Panc1 (cell line): ENCODE data around the gene SKP1. TPM values are rescaled to one million over a fixed set of nuclear protein-coding genes. Genes with fewer than 3 reads are reported as not detected.

ENCODE experiments used
- ATAC-seq: fragments of 200-7000 bp; cut with Tn5 transposase; 2 replicates; pipeline ENCODE4 v1.9.1; 2020; ENCODE audit warnings: mild to moderate bottlenecking, moderate library complexity
- BruUV-seq: library from RNA; stranded (reverse); fragments of 400-500 nt; replicated peaks from 2 replicates; lab custom pipeline; 2021; lab: Mats Ljungman, UMichigan
- CTCF ChIA-PET: fragments of 300-600 bp; sonication (Branson Sonifier 250); formaldehyde crosslinking; loops from one replicate; lab custom pipeline; 2022; ENCODE audit warnings: antibody characterized with exemption; lab: Charles Lee
- POLR2A ChIA-PET: fragments of 300-600 bp; sonication (Branson Sonifier 250); formaldehyde crosslinking; loops from one replicate; lab custom pipeline; 2022; ENCODE audit warnings: antibody characterized with exemption; lab: Charles Lee
- DNase-seq: peaks from one replicate; pipeline ENCODE4 v3.0.0-alpha.2; 2010; ENCODE audit warnings: low read depth, low spot score
- H3K27ac ChIP-seq: 2 replicates; pipeline ENCODE4 v1.5.1; 2011; ENCODE audit warnings: mild to moderate bottlenecking, low read length, inconsistent platforms
- H3K27me3 ChIP-seq: fragments of 200-500 bp; sonication (Bioruptor generic); 2 replicates; pipeline ENCODE4 v1.6.0; 2014; ENCODE audit warnings: low read length, inconsistent platforms; ENCODE audit not compliant: control insufficient read depth, insufficient read depth
- H3K36me3 ChIP-seq: fragments of 200-500 bp; sonication (Bioruptor generic); 2 replicates; pipeline ENCODE4 v1.5.1; 2014; ENCODE audit warnings: inconsistent platforms, mild to moderate bottlenecking, low read length, moderate library complexity; ENCODE audit not compliant: control insufficient read depth, insufficient read depth
- H3K4me1 ChIP-seq: 2 replicates; pipeline ENCODE4 v1.5.1; 2011; ENCODE audit warnings: inconsistent platforms, mild to moderate bottlenecking, low read length, moderate library complexity; ENCODE audit not compliant: control insufficient read depth, insufficient read depth
- H3K4me3 ChIP-seq, 2 experiments: 2 replicates each; pipeline ENCODE4 v1.5.1; 2011 to 2012; ENCODE audit warnings: low read depth in 2 of 2, low read length in 2 of 2, mild to moderate bottlenecking in 2 of 2, inconsistent platforms in 1 of 2, moderate library complexity in 1 of 2
- H3K9me3 ChIP-seq: fragments of 200-500 bp; sonication (Bioruptor generic); 2 replicates; pipeline ENCODE4 v1.5.1; 2014; ENCODE audit warnings: low read depth, mild to moderate bottlenecking, inconsistent platforms, low read length, moderate library complexity; ENCODE audit not compliant: control insufficient read depth, insufficient read depth
- POLR2AphosphoS5 ChIP-seq: IDR thresholded peaks from 2 replicates; pipeline ENCODE4 v1.6.1; 2012; ENCODE audit warnings: mild to moderate bottlenecking, low read depth, low read length, moderate library complexity
- REST ChIP-seq, 2 experiments: IDR thresholded peaks; 2 replicates each; pipeline ENCODE4 v1.6.1; 2011 to 2012; ENCODE audit warnings: low read depth in 2 of 2, control low read depth in 1 of 2, low read length in 1 of 2, mild to moderate bottlenecking in 1 of 2, moderate library complexity in 1 of 2; ENCODE audit not compliant: insufficient read depth in 1 of 2
- SIN3A ChIP-seq: IDR thresholded peaks from 2 replicates; pipeline ENCODE4 v1.6.1; 2012; ENCODE audit warnings: low read depth, mild to moderate bottlenecking, low read length, moderate library complexity, borderline replicate concordance; ENCODE audit not compliant: insufficient read depth
- TCF7L2 ChIP-seq: IDR thresholded peaks from 2 replicates; pipeline ENCODE4 v1.6.1; 2011; ENCODE audit warnings: mild to moderate bottlenecking, low read depth, low read length, inconsistent platforms
- in situ Hi-C: cut with HindIII; loops from 2 replicates; pipeline ENCODE4 v1.10.0; 2016; ENCODE audit warnings: low sequenced_read_pairs, low pct_unique_long_range_greater_than_20kb
- intact Hi-C: fragments of 100-400 bp; cut with micrococcal nuclease; formaldehyde crosslinking; loops from one replicate; pipeline ENCODE4 v1.10.0; 2022; ENCODE audit not compliant: unreplicated experiment
- total RNA-seq: library from RNA; stranded (reverse); gene quantifications from one replicate; pipeline ENCODE4 v1.2.1, GENCODE V29; 2021; ENCODE audit not compliant: unreplicated experiment
- TF ChIP-seq, protein P1 (sequence below): fragments of 450-650 bp; IDR thresholded peaks from 2 replicates; pipeline ENCODE4 v1.5.1; 2017; ENCODE audit warnings: mild to moderate bottlenecking

The SKP1 gene
- total RNA-seq, 1 experiment from 2014 or later = 301 TPM

DNA sequence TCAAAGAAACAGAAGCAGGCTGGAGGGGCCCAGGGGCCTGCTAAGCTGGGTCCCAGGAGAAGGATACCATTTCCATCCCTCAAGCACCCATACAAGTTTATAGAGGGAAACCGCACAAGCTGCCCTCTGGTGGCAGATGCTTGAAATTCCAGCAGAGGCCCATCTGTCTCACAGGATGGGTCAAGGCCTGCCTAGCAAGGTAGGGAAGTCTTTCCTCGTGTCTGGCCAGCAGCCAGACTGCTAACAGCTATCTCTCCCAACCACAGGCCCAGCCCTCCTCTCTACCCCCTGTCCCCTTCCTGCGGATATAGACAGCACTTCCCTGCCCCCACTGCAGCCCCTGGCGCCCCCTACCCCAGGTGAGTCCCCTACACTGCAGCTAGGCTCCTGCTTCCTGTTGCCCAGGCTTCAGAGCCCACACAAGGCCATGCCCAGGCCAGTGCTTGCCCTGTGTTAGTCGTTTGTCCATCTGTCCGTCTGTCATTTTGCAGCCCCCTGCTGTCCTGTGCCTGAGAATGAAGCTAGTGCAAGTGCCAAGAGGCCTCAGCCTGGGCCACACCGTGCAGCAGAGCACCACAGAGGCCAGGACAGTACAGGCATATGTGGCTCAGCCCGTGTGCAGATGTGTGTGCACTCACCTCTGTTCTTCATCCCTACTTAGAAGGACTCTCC lies 36.1 kb downstream of the SKP1 start:
- CTCF ChIA-PET = interaction anchor here (0.5 to 2.7 kb wide), 11 partner anchors 10 to 114 kb away, joined by 3 to 29 read pairs (median 4); no protein-coding TSS in a partner anchor
- peaks cover 40% of the 10 kb centered on the region for H3K4me1 ChIP-seq
- peak overlapping the region; percentile 37 for H3K27ac ChIP-seq
- ATAC-seq (peak; percentile 77), DNase-seq (no peak)
- POLR2A ChIA-PET = no interaction called here
- peaks cover under 1% of the 10 kb centered on the region; the same call in 1 of the 2 replicates for H3K36me3 ChIP-seq
- in situ Hi-C loops = no loop called here
- intact Hi-C loops = loop anchor here (1.0 kb wide), 1 partner anchor 101 kb away; no protein-coding TSS in a partner anchor
- peak; percentile 24; the same call in 1 of the 2 replicates for TF ChIP-seq POLR2AphosphoS5
- no peak for TF ChIP-seq TCF7L2
- TF ChIP-seq SIN3A = no peak
- TF ChIP-seq, protein P1, sequence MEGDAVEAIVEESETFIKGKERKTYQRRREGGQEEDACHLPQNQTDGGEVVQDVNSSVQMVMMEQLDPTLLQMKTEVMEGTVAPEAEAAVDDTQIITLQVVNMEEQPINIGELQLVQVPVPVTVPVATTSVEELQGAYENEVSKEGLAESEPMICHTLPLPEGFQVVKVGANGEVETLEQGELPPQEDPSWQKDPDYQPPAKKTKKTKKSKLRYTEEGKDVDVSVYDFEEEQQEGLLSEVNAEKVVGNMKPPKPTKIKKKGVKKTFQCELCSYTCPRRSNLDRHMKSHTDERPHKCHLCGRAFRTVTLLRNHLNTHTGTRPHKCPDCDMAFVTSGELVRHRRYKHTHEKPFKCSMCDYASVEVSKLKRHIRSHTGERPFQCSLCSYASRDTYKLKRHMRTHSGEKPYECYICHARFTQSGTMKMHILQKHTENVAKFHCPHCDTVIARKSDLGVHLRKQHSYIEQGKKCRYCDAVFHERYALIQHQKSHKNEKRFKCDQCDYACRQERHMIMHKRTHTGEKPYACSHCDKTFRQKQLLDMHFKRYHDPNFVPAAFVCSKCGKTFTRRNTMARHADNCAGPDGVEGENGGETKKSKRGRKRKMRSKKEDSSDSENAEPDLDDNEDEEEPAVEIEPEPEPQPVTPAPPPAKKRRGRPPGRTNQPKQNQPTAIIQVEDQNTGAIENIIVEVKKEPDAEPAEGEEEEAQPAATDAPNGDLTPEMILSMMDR = peak; percentile 86
- no TSS peak for BruUV-seq
- H3K9me3 ChIP-seq = no peaks in the 10 kb centered on the region
- no peak overlapping the region for H3K4me3 ChIP-seq
- H3K27me3 ChIP-seq = no peaks in the 10 kb centered on the region

- no peaks in the 10 kb centered on the region for H3K27me3 ChIP-seq
- no TSS peak for BruUV-seq
- ATAC-seq (no peak), DNase-seq (no peak)
- H3K27ac ChIP-seq = no peak overlapping the region; the same call in 1 of the 2 replicates
- no peaks in the 10 kb centered on the region for H3K36me3 ChIP-seq
- ChIA-PET CTCF (interaction anchor here (0.5 to 2.7 kb wide), 8 partner anchors 9 to 108 kb away, joined by 3 to 29 read pairs (median 4); no protein-coding TSS in a partner anchor), POLR2A (interaction anchor here (0.5 to 0.6 kb wide), 4 partner anchors 23 to 179 kb away, joined by 3 to 16 read pairs (median 6); partner anchors contain the start of gene PPP2CA)
- TF ChIP-seq SIN3A = no peak
- in situ Hi-C loops (no loop called here), intact Hi-C loops (loop anchor here (1.0 kb wide), 1 partner anchor 101 kb away; no protein-coding TSS in a partner anchor)
- no peaks in the 10 kb centered on the region for H3K9me3 ChIP-seq
- no peak overlapping the region for H3K4me3 ChIP-seq
- H3K4me1 ChIP-seq = peaks cover 40% of the 10 kb centered on the region
Measured at GRCh38 chr5:134139891-134140469, 36.8 kb downstream of the SKP1 start.

GRCh38 chr5:134139377-134139851 lies 37.3 kb downstream of the SKP1 start:
- Histone ChIP-seq H3K4me3 (no peak overlapping the region), H3K9me3 (no peaks in the 10 kb centered on the region), H3K36me3 (no peaks in the 10 kb centered on the region), H3K27me3 (no peaks in the 10 kb centered on the region), H3K4me1 (peaks cover 40% of the 10 kb centered on the region), H3K27ac (no peak overlapping the region)
- intact Hi-C loops (no loop called here), in situ Hi-C loops (no loop called here)
- POLR2A ChIA-PET = interaction anchor here (0.5 to 0.6 kb wide), 4 partner anchors 23 to 178 kb away, joined by 3 to 16 read pairs (median 6); partner anchors contain the start of gene PPP2CA
- CTCF ChIA-PET = interaction anchor here (0.8 to 2.7 kb wide), 3 partner anchors 14 to 100 kb away, joined by 3 to 29 read pairs (median 3); no protein-coding TSS in a partner anchor
- no TSS peak for BruUV-seq
- ATAC-seq = no peak
- TF ChIP-seq REST (IDR thresholded peaks at IDR 0.05; ENCODE audit: insufficient read depth in 1 of 2, low read depth in 2 of 2, low read length in 1 of 2) (no peak), TCF7L2 (no peak), SIN3A (no peak), POLR2AphosphoS5 (no peak)
- TF ChIP-seq, protein P1 = no peak
- no peak for DNase-seq
